Fibroblast of pulmonary artery (primary cell): ENCODE results near the gene PARP15.

Experiments used
- DNase-seq: peaks from one replicate; pipeline ENCODE4 v3.0.0-alpha.2; 2010; ENCODE audit warnings: low read depth
- H3K4me3 ChIP-seq: replicated peaks from 2 replicates; pipeline ENCODE4 v1.5.1; 2011; ENCODE audit warnings: low read depth, mild to moderate bottlenecking, control low read depth, low read length, moderate library complexity
- TF ChIP-seq, protein P1 (sequence below): IDR thresholded peaks from 2 replicates; pipeline ENCODE4 v1.5.1; 2011; ENCODE audit warnings: mild to moderate bottlenecking, control low read depth, low read length, inconsistent platforms; ENCODE audit errors: missing control alignments

Gene PARP15

DNA sequence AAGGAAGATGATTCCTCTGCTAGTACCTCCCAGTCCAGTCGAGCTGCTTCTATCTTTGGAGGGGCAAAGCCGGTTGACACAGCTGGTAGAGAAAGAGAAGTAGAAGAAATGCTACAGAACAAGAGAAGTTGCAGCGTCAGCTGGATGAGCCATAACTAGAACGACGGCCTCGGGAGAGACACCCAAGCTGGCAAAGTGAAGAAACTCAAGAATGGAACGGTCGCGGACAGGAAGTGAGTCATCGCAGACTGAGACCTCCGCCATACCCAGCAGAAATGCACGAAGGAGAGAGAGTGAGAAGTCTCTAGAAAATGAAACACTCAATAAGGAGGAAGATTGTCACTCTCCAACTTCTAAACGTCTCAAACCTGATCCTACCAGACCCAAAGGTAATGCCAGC, 84.2 kb downstream of the PARP15 start:
- TF ChIP-seq, protein P1, sequence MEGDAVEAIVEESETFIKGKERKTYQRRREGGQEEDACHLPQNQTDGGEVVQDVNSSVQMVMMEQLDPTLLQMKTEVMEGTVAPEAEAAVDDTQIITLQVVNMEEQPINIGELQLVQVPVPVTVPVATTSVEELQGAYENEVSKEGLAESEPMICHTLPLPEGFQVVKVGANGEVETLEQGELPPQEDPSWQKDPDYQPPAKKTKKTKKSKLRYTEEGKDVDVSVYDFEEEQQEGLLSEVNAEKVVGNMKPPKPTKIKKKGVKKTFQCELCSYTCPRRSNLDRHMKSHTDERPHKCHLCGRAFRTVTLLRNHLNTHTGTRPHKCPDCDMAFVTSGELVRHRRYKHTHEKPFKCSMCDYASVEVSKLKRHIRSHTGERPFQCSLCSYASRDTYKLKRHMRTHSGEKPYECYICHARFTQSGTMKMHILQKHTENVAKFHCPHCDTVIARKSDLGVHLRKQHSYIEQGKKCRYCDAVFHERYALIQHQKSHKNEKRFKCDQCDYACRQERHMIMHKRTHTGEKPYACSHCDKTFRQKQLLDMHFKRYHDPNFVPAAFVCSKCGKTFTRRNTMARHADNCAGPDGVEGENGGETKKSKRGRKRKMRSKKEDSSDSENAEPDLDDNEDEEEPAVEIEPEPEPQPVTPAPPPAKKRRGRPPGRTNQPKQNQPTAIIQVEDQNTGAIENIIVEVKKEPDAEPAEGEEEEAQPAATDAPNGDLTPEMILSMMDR = no peak
- DNase-seq = no peak
- H3K4me3 ChIP-seq = no peak overlapping the region

DNA sequence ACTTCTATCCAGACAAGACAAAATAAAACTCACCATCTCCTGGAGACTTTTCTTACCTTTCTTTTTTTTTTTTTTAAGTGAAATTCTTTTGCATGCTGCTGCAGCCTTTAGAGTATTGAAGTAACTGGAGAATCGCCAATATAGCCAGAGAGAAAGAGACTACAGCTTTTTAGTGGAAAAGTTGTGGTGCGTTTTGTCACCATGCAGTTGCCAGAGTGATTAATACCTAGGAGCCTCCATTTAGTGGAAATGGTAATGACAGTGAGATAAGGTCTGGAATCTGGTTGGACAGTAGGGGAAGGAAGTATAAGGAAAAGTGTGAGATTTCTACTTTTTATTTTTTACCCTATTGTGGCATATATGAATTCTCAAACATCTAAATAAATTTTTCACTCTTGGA, 85.1 kb downstream of the PARP15 start:
- DNase-seq = no peak
- TF ChIP-seq, protein P1 = no peak
- no peak overlapping the region for H3K4me3 ChIP-seq

DNA sequence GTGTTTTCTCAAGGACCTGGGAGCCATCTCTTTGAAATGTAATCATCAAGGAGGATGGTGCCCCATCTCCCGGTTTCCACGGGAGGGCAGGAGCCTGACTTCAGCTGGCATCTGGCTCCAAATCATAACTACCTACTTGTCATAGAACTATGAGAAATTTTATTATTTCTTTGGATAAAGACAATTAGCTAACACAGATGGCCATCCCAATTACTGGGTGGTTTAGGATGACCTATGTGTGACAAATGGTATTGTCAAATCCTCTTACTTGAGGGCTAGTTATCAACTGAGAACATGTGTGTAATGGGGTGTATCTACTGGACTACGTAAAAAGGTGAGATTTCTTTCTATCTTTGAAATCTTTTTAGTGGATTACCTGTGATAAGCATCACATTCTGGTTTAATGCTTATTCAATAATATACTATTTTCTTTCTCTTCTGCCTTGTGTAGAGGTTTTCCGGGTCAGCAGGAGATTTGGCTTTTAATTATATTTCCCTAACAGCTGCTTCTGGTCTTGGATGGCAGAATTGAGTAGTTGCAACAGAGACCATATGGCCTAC, 87.9 kb downstream of the PARP15 start:
- DNase-seq = no peak
- TF ChIP-seq, protein P1 = no peak
- no peak overlapping the region for H3K4me3 ChIP-seq

DNA sequence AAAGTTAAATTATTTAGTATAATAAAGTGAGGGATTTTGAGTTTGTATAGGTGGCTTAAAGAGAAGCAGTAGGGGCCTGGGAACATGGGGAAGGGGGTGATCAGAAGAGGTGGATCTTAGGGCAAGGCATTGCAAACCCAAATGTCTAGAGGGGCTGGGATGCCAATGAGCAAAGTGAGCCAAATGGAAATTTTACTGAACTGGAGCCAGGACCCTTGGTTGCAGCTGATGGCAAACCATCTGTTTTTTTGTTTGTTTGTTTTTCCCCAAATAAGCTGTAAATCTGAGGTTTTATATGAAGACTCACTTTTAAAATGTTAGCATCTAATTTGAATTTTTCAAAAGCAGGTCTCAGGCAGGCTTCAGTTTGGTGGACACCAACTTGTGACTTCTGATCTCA, 88.4 kb downstream of the PARP15 start:
- no peak for DNase-seq

DNA sequence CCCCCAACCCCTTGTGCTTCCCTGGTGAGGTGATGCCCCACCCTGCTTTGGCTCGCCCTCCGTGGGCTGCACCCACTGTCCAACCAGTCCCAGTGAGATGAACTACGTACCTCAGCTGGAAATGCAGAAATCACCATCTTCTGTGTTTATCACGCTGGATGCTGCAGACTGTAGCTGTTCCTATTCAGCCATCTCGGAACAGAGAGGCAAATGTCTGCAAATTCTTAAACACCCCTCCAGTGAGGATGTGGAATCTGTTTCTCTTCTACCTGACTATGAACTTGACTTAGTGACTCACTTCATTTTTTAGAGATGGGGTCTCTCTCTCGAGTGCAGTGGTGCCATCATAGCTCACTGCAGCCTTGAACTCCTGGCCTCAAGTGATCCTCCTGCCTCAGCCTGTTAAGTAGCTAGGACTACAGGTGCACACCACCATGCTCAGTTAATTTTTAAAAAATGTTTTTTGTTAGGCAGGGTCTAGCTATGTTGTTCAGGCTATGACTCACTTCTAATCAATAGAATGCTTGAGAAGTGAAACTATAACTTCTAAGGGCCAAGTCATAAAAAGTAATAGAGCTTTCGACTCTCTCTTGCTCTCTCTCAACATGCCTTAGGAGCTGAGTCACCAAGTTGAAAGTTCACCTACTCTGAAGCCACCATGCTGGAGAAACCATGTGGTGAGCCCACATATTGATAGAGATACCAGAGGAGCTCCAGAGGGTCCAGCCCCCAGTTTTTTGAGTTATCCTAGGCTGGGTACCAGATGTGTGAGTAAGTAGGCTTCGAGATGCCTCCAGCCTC, 91.7 kb downstream of the PARP15 start:
- peak; percentile 28 for DNase-seq
- H3K4me3 ChIP-seq = no peak overlapping the region
- TF ChIP-seq, protein P1 = no peak

More for the DNA sequence above, 88.4 kb downstream of the PARP15 start:
- no peak overlapping the region for H3K4me3 ChIP-seq
- TF ChIP-seq, protein P1 = no peak

DNA sequence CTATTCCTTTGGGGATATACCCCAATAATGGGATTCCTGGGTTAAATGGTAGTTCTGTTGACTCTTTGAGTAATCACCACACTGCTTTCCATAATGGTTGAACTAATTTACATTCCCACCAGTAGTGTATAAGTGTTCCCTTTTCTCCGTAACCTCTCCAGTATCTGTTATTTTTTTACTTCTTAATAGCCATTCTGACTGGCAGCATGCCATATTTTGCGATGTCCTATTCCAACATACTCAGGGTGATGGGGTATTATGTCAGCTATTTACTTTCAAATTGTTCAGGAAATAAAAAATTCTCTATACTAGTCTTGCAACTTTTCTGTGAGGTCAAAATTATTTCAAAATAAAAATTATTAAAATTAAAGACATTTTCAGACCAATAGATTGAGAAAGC, 94.1 kb downstream of the PARP15 start:
- TF ChIP-seq, protein P1 = no peak
- no peak overlapping the region for H3K4me3 ChIP-seq
- no peak for DNase-seq
